Stimulated activated effector memory CD8-positive, alpha-beta T cell treated with anti-CD3 and anti-CD28 coated beads, Interleukin-12 subunit alpha, Interleukin-12 subunit beta, amount 100 ng/mL, for 72 hours (primary cell): ENCODE data around the gene COMMD10.
A peak's percentile ranks its signal among the peaks of the same experiment; 100 is the strongest.

Experiments
- ATAC-seq: fragments of 150-1000 bp; cut with Tn5 transposase; 2 replicates; pipeline ENCODE4 v1.10.0; 2021
- DNase-seq, 2 donors: peaks; one replicate each; pipeline ENCODE4 v3.0.0; 2021 to 2022; ENCODE audit warnings: low spot score in 2 of 2
- H3K27ac Mint-ChIP-seq: one replicate; pipeline ENCODE4 v1.8.0; 2022; ENCODE audit warnings: mild to moderate bottlenecking, mixed read lengths
- H3K36me3 Mint-ChIP-seq: one replicate; pipeline ENCODE4 v1.8.0; 2022; ENCODE audit warnings: mild to moderate bottlenecking, mixed read lengths
- H3K4me1 Mint-ChIP-seq: one replicate; pipeline ENCODE4 v1.8.0; 2022; ENCODE audit warnings: mixed read lengths
- H3K4me3 Mint-ChIP-seq: one replicate; pipeline ENCODE4 v1.8.0; 2022; ENCODE audit warnings: mild to moderate bottlenecking, mixed read lengths
- H3K9me3 Mint-ChIP-seq: one replicate; pipeline ENCODE4 v1.8.0; 2022; ENCODE audit warnings: mixed read lengths

COMMD10 gene

DNA sequence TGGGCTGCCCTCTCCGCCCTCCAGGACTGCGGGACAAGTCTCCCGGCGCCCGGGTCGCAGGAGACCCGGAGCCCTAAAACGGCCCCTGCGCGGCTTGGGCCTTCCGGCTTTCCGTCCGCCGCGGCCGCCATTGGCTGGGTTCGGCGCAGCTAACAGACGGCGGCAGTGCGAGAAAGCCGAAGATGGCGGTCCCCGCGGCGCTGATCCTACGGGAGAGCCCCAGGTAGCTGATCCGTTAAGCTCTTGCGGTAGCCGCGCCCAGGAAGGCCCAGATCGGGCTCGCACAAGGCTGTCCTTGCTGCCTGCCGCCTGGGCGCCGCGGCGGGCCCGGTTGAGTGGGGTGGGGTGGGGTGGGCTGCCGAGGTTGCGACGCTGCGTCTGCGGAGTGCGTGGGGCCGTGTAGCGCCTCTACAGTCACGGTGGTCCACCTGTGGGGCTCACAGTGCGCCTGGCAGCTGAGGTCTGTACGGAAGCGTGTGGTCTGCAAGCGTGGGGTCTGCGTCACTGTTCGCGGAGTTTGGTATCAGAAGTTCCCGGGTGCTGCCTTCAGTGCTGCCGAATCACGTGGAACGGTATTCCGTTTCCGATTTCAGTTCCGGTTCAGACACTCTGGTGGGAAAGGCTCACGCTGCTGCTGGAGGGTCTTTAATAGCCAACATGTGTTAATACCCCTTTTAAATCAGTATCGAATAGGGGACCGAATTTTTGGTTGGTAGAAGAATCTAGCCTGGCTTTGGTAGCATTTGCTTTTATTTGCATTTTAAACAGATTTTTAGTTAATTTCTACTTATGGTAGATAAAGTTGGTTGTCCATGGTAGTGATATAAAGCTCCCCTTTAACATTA lies at the start of gene COMMD10:
TSS of gene COMMD10 (plus strand) at position 155 of the 845 bp plus-strand sequence.
- peak within 1 kb of the TSS; percentile 77 for H3K4me3 Mint-ChIP-seq
- peak; percentile 62 to 82 for DNase-seq
- peak within 1 kb of the TSS; percentile 91 for H3K27ac Mint-ChIP-seq
- ATAC-seq: peak; percentile 97
- no peaks in the 10 kb centered on the region for H3K9me3 Mint-ChIP-seq
- H3K4me1 Mint-ChIP-seq: peaks cover 15% of the 10 kb centered on the region
- H3K36me3 Mint-ChIP-seq: no peaks in the 10 kb centered on the region

DNA sequence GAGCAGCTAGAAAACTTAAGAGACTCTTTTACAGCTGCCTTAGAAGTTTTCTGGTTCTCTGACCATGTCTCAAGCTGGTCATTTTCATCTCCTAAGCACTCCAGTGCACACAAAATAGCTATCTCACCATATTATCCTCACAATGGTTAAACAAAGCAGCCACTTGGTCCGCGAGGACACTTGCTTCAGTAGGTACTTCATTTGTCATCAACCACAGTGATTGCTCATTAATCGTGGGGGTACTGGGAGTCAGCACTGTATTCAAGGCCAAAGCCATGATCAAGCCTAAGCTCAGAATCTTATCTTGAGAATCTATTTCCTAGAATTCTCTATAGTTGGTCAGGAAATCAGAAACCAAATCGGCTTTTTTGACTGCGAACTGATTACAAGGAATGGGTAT lies 49.7 kb upstream of the COMMD10 start:
- Mint-ChIP-seq H3K36me3 (no peaks in the 10 kb centered on the region), H3K4me1 (peaks cover 39% of the 10 kb centered on the region), H3K4me3 (no peak overlapping the region), H3K9me3 (no peaks in the 10 kb centered on the region), H3K27ac (no peak overlapping the region)
- DNase-seq (no peak), ATAC-seq (peak; percentile 59)

DNA sequence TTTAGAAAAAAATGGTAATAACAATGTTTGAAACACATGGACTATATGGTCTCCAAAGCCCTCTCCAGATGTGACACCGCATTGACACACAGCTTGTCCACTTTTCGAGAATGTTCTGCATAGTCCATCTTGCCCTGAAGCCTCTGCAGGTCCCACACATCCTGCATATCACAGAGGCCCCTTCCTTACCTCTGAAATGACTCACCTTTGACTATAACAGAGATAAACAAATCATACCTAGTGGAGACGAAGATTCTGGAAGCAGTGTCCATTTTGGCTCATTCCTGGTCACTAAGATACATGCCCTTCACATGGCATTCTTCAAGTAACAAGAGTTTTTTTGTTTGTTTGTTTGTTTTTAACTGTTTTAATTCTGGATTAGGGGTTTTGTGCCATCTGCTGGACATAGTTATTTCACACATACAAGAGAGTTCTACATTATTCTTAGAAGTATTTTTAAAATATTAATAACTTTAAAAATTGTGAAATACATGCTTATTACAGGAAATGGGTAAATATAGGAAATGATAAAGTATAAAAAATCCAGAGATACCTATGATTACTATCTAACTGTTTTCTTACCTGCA lies 47.5 kb upstream of the COMMD10 start:
- Mint-ChIP-seq H3K9me3 (no peaks in the 10 kb centered on the region), H3K36me3 (no peaks in the 10 kb centered on the region), H3K27ac (no peak overlapping the region), H3K4me1 (peaks cover 35% of the 10 kb centered on the region), H3K4me3 (no peak overlapping the region)
- DNase-seq (no peak), ATAC-seq (peak; percentile 49)

DNA sequence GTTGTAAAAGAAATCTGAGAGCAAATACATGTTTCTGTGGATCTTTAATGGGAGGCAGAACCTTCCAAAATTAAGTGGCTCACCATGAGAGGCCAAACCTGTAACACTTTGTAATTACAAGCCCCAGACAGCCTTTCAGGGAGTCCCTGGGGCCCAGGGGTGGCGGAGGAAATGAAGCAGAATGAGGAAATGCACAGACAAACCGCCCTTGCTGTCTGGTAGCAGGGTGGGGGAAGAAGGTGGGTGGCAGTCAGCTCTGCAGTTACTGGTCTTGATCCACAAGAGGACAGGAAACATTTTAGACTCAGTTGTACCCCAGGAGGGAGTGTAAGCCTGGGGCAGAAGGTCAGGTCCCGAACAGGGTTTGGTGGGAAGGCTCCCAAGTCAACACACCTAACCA lies 46.0 kb upstream of the COMMD10 start:
- Mint-ChIP-seq H3K27ac (peak overlapping the region; percentile 67), H3K4me3 (peak overlapping the region; percentile 7), H3K4me1 (peaks cover 34% of the 10 kb centered on the region), H3K9me3 (no peaks in the 10 kb centered on the region), H3K36me3 (no peaks in the 10 kb centered on the region)
- peak; percentile 79 for ATAC-seq
- DNase-seq: no peak

DNA sequence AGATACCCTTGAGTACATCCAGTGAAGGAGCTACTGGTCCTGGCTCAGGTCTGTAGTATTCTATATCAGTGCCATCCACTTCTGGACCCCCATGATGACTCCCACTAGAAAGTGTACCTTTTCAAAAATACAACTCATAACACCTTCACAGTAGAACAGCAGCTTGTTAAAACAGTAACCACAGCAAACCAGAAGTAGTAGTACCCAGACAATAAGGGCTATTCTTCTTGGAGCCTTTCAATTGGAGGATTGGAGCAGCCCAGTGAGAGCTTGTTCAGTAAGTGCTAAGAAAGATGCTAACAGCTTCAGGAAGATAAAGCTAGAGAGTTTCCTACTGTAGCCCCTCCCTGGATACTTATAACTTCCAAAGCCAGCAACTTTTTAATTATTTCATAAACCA lies 42.5 kb upstream of the COMMD10 start:
- Mint-ChIP-seq H3K4me1 (peaks cover 28% of the 10 kb centered on the region), H3K4me3 (no peak overlapping the region), H3K27ac (no peak overlapping the region), H3K9me3 (no peaks in the 10 kb centered on the region), H3K36me3 (no peaks in the 10 kb centered on the region)
- ATAC-seq (no peak), DNase-seq (no peak)

DNA sequence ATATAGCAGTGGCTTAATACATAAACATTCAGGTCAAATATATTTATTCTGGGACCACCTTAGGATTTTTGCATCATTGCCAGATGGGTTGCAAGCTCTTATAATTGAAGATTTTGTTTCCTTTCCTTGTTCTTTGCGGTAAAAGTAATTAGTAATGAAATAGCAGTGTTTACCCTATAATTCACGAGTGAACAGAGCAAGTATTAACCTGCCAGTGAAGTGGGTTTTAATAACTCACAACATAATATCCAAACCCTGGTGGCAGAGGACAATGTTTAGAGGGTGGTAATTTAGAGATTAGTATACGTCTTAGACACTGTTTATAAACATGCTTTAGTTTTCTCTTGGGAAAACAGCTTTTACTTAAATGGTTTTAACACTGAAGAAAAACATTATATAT lies 40.8 kb upstream of the COMMD10 start:
- no peaks in the 10 kb centered on the region for H3K9me3 Mint-ChIP-seq
- DNase-seq (no peak), ATAC-seq (no peak)
- H3K27ac Mint-ChIP-seq: no peak overlapping the region
- no peaks in the 10 kb centered on the region for H3K36me3 Mint-ChIP-seq
- H3K4me1 Mint-ChIP-seq: peaks cover 11% of the 10 kb centered on the region
- no peak overlapping the region for H3K4me3 Mint-ChIP-seq

DNA sequence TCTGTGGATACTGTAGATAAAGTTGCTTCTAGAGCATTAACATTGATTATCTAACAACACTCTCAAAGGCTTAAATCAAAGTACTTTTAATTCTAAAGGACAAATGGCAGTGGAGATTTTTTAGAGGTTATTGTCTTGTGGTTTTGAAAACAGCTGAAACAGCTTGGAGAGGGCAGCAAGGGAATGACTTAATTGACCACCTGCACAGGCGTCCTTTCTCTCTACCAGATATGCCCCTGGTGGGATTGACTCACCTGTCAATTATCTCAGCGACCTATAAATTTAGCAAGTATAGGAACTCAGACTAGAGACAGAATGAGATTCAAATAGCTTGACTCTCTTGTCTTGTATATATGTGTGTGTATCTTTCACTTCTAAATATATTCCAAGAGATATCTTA lies 39.0 kb upstream of the COMMD10 start:
- ATAC-seq: no peak
- Mint-ChIP-seq H3K9me3 (no peaks in the 10 kb centered on the region), H3K36me3 (no peaks in the 10 kb centered on the region), H3K4me1 (peaks cover 6% of the 10 kb centered on the region), H3K27ac (no peak overlapping the region), H3K4me3 (no peak overlapping the region)
- DNase-seq: no peak

GRCh38 chr5:116046261-116046660 lies 38.6 kb upstream of the COMMD10 start:
- Mint-ChIP-seq H3K4me1 (peaks cover 6% of the 10 kb centered on the region), H3K27ac (no peak overlapping the region), H3K9me3 (no peaks in the 10 kb centered on the region), H3K36me3 (no peaks in the 10 kb centered on the region), H3K4me3 (no peak overlapping the region)
- ATAC-seq (peak; percentile 32), DNase-seq (no peak)

DNA sequence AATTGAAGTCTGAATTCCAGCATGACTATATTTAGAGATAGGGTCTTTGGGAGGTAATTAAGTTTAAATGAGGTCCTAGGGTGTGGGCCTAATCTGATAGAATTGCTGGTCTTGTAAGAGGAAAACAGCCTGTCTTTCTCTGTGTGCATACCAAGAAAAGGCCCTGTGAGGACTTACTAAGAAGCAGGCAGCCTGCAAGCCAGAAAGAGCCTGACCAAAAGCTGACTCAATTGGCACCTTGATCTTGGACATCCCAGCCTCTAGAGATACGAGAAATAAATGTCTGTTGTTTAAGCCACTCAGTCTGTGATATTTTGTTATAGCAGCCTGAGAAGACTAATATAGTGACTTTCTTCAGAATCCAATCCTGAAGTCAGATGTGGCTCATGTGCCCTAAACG lies 38.0 kb upstream of the COMMD10 start:
- Mint-ChIP-seq H3K4me3 (no peak overlapping the region), H3K36me3 (no peaks in the 10 kb centered on the region), H3K4me1 (peaks cover 6% of the 10 kb centered on the region), H3K27ac (no peak overlapping the region), H3K9me3 (no peaks in the 10 kb centered on the region)
- DNase-seq (no peak), ATAC-seq (peak; percentile 60)

- Mint-ChIP-seq H3K9me3 (no peaks in the 10 kb centered on the region), H3K4me3 (no peak overlapping the region), H3K4me1 (no peaks in the 10 kb centered on the region), H3K36me3 (no peaks in the 10 kb centered on the region), H3K27ac (no peak overlapping the region)
- ATAC-seq: no peak
- DNase-seq: no peak
Observed at GRCh38 chr5:116058346-116058936, 26.4 kb upstream of the COMMD10 start.

- no peak overlapping the region for H3K4me3 Mint-ChIP-seq
- no peaks in the 10 kb centered on the region for H3K9me3 Mint-ChIP-seq
- no peak for DNase-seq
- H3K36me3 Mint-ChIP-seq: no peaks in the 10 kb centered on the region
- no peak overlapping the region for H3K27ac Mint-ChIP-seq
- no peaks in the 10 kb centered on the region for H3K4me1 Mint-ChIP-seq
- no peak for ATAC-seq
Observed at GRCh38 chr5:116062352-116062751, 22.5 kb upstream of the COMMD10 start.

- Mint-ChIP-seq H3K9me3 (no peaks in the 10 kb centered on the region), H3K4me1 (no peaks in the 10 kb centered on the region), H3K36me3 (no peaks in the 10 kb centered on the region), H3K4me3 (no peak overlapping the region), H3K27ac (no peak overlapping the region)
- ATAC-seq (no peak), DNase-seq (no peak)
Observed at GRCh38 chr5:116063950-116064349, 20.9 kb upstream of the COMMD10 start.

DNA sequence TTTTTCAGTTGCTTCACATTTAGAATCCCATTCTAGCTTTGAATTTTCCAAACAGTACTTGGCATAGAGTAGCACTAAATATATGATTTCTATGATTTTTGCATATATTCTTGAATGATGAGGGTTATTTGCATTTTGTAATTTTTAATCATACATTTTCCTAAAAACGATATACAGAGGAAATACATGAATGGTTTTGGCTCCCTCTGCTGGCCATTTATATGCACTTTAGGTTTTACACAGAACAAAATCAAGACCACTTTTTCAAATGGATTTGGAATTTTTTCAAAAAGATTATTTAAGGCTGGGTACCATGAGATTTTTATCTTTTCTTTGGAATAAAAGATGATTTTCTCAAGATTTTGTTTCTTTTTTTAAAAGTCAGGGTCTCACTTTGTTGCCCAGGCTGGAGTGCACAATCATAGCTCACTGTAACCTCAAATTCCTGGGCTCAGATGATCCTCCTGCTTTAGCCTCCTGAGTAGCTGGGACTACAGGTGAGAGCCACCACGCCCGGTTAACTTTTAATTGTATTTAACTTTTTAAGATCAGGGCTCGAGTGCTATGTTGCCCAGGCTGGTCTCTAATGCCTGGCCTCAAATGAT lies 16.7 kb upstream of the COMMD10 start:
- Mint-ChIP-seq H3K36me3 (no peaks in the 10 kb centered on the region), H3K27ac (no peak overlapping the region), H3K4me1 (no peaks in the 10 kb centered on the region), H3K4me3 (no peak overlapping the region), H3K9me3 (no peaks in the 10 kb centered on the region)
- ATAC-seq (no peak), DNase-seq (no peak)

- Mint-ChIP-seq H3K4me3 (no peak overlapping the region), H3K36me3 (no peaks in the 10 kb centered on the region), H3K9me3 (no peaks in the 10 kb centered on the region), H3K4me1 (peaks cover 14% of the 10 kb centered on the region), H3K27ac (no peak overlapping the region)
- DNase-seq (no peak), ATAC-seq (no peak)
Observed at GRCh38 chr5:116071211-116071610, 13.6 kb upstream of the COMMD10 start.

- Mint-ChIP-seq H3K4me3 (no peak overlapping the region), H3K9me3 (no peaks in the 10 kb centered on the region), H3K4me1 (peaks cover 25% of the 10 kb centered on the region), H3K27ac (peak overlapping the region; percentile 36), H3K36me3 (no peaks in the 10 kb centered on the region)
- ATAC-seq (peak; percentile 46), DNase-seq (no peak)
Observed at GRCh38 chr5:116075191-116075831, 9.5 kb upstream of the COMMD10 start.
